Panc1 (cell line): ENCODE data around the gene GPR156. TPM values are rescaled to one million over a fixed set of nuclear protein-coding genes. Genes with fewer than 3 reads are reported as not detected.

Experiments
- ATAC-seq: fragments of 200-7000 bp; cut with Tn5 transposase; 2 replicates; pipeline ENCODE4 v1.9.1; 2020; ENCODE audit warnings: mild to moderate bottlenecking, moderate library complexity
- BruUV-seq: library from RNA; stranded (reverse); fragments of 400-500 nt; replicated peaks from 2 replicates; lab custom pipeline; 2021; lab: Mats Ljungman, UMichigan
- CTCF ChIA-PET: fragments of 300-600 bp; sonication (Branson Sonifier 250); formaldehyde crosslinking; loops from one replicate; lab custom pipeline; 2022; ENCODE audit warnings: antibody characterized with exemption; lab: Charles Lee
- POLR2A ChIA-PET: fragments of 300-600 bp; sonication (Branson Sonifier 250); formaldehyde crosslinking; loops from one replicate; lab custom pipeline; 2022; ENCODE audit warnings: antibody characterized with exemption; lab: Charles Lee
- DNase-seq: peaks from one replicate; pipeline ENCODE4 v3.0.0-alpha.2; 2010; ENCODE audit warnings: low read depth, low spot score
- H3K27ac ChIP-seq: 2 replicates; pipeline ENCODE4 v1.5.1; 2011; ENCODE audit warnings: mild to moderate bottlenecking, low read length, inconsistent platforms
- H3K27me3 ChIP-seq: fragments of 200-500 bp; sonication (Bioruptor generic); 2 replicates; pipeline ENCODE4 v1.6.0; 2014; ENCODE audit warnings: low read length, inconsistent platforms; ENCODE audit not compliant: control insufficient read depth, insufficient read depth
- H3K36me3 ChIP-seq: fragments of 200-500 bp; sonication (Bioruptor generic); 2 replicates; pipeline ENCODE4 v1.5.1; 2014; ENCODE audit warnings: inconsistent platforms, mild to moderate bottlenecking, low read length, moderate library complexity; ENCODE audit not compliant: control insufficient read depth, insufficient read depth
- H3K4me1 ChIP-seq: 2 replicates; pipeline ENCODE4 v1.5.1; 2011; ENCODE audit warnings: inconsistent platforms, mild to moderate bottlenecking, low read length, moderate library complexity; ENCODE audit not compliant: control insufficient read depth, insufficient read depth
- H3K4me3 ChIP-seq, 2 experiments: 2 replicates each; pipeline ENCODE4 v1.5.1; 2011 to 2012; ENCODE audit warnings: low read depth in 2 of 2, low read length in 2 of 2, mild to moderate bottlenecking in 2 of 2, inconsistent platforms in 1 of 2, moderate library complexity in 1 of 2
- H3K9me3 ChIP-seq: fragments of 200-500 bp; sonication (Bioruptor generic); 2 replicates; pipeline ENCODE4 v1.5.1; 2014; ENCODE audit warnings: low read depth, mild to moderate bottlenecking, inconsistent platforms, low read length, moderate library complexity; ENCODE audit not compliant: control insufficient read depth, insufficient read depth
- POLR2AphosphoS5 ChIP-seq: IDR thresholded peaks from 2 replicates; pipeline ENCODE4 v1.6.1; 2012; ENCODE audit warnings: mild to moderate bottlenecking, low read depth, low read length, moderate library complexity
- SIN3A ChIP-seq: IDR thresholded peaks from 2 replicates; pipeline ENCODE4 v1.6.1; 2012; ENCODE audit warnings: low read depth, mild to moderate bottlenecking, low read length, moderate library complexity, borderline replicate concordance; ENCODE audit not compliant: insufficient read depth
- TCF7L2 ChIP-seq: IDR thresholded peaks from 2 replicates; pipeline ENCODE4 v1.6.1; 2011; ENCODE audit warnings: mild to moderate bottlenecking, low read depth, low read length, inconsistent platforms
- in situ Hi-C: cut with HindIII; loops from 2 replicates; pipeline ENCODE4 v1.10.0; 2016; ENCODE audit warnings: low sequenced_read_pairs, low pct_unique_long_range_greater_than_20kb
- intact Hi-C: fragments of 100-400 bp; cut with micrococcal nuclease; formaldehyde crosslinking; loops from one replicate; pipeline ENCODE4 v1.10.0; 2022; ENCODE audit not compliant: unreplicated experiment
- total RNA-seq: library from RNA; stranded (reverse); gene quantifications from one replicate; pipeline ENCODE4 v1.2.1, GENCODE V29; 2021; ENCODE audit not compliant: unreplicated experiment
- TF ChIP-seq, protein P1 (sequence below): fragments of 450-650 bp; IDR thresholded peaks from 2 replicates; pipeline ENCODE4 v1.5.1; 2017; ENCODE audit warnings: mild to moderate bottlenecking
- TF ChIP-seq, protein P2 (sequence below), 2 experiments: IDR thresholded peaks; 2 replicates each; pipeline ENCODE4 v1.6.1; 2011 to 2012; ENCODE audit warnings: low read depth in 2 of 2, control low read depth in 1 of 2, low read length in 1 of 2, mild to moderate bottlenecking in 1 of 2, moderate library complexity in 1 of 2; ENCODE audit not compliant: insufficient read depth in 1 of 2

The GPR156 gene
- total RNA-seq, 1 experiment from 2014 or later = 0.39 TPM

- Histone ChIP-seq H3K9me3 (no peaks in the 10 kb centered on the region), H3K4me1 (no peaks in the 10 kb centered on the region), H3K36me3 (no peaks in the 10 kb centered on the region), H3K27me3 (peaks cover 2% of the 10 kb centered on the region), H3K4me3 (no peak overlapping the region), H3K27ac (no peak overlapping the region)
- ChIA-PET CTCF (interaction anchor here (2.5 to 2.9 kb wide), 2 partner anchors 172 to 314 kb away, joined by 16 to 25 read pairs; no protein-coding TSS in a partner anchor), POLR2A (no interaction called here)
- DNase-seq (no peak), ATAC-seq (no peak)
- in situ Hi-C loops = no loop called here
- TF ChIP-seq TCF7L2 (no peak), SIN3A (no peak), POLR2AphosphoS5 (no peak)
- TF ChIP-seq, protein P1, sequence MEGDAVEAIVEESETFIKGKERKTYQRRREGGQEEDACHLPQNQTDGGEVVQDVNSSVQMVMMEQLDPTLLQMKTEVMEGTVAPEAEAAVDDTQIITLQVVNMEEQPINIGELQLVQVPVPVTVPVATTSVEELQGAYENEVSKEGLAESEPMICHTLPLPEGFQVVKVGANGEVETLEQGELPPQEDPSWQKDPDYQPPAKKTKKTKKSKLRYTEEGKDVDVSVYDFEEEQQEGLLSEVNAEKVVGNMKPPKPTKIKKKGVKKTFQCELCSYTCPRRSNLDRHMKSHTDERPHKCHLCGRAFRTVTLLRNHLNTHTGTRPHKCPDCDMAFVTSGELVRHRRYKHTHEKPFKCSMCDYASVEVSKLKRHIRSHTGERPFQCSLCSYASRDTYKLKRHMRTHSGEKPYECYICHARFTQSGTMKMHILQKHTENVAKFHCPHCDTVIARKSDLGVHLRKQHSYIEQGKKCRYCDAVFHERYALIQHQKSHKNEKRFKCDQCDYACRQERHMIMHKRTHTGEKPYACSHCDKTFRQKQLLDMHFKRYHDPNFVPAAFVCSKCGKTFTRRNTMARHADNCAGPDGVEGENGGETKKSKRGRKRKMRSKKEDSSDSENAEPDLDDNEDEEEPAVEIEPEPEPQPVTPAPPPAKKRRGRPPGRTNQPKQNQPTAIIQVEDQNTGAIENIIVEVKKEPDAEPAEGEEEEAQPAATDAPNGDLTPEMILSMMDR = no peak
- TF ChIP-seq, protein P2, sequence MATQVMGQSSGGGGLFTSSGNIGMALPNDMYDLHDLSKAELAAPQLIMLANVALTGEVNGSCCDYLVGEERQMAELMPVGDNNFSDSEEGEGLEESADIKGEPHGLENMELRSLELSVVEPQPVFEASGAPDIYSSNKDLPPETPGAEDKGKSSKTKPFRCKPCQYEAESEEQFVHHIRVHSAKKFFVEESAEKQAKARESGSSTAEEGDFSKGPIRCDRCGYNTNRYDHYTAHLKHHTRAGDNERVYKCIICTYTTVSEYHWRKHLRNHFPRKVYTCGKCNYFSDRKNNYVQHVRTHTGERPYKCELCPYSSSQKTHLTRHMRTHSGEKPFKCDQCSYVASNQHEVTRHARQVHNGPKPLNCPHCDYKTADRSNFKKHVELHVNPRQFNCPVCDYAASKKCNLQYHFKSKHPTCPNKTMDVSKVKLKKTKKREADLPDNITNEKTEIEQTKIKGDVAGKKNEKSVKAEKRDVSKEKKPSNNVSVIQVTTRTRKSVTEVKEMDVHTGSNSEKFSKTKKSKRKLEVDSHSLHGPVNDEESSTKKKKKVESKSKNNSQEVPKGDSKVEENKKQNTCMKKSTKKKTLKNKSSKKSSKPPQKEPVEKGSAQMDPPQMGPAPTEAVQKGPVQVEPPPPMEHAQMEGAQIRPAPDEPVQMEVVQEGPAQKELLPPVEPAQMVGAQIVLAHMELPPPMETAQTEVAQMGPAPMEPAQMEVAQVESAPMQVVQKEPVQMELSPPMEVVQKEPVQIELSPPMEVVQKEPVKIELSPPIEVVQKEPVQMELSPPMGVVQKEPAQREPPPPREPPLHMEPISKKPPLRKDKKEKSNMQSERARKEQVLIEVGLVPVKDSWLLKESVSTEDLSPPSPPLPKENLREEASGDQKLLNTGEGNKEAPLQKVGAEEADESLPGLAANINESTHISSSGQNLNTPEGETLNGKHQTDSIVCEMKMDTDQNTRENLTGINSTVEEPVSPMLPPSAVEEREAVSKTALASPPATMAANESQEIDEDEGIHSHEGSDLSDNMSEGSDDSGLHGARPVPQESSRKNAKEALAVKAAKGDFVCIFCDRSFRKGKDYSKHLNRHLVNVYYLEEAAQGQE (IDR thresholded peaks at IDR 0.05; ENCODE audit: insufficient read depth in 1 of 2, low read depth in 2 of 2, low read length in 1 of 2) = no peak
- BruUV-seq = no TSS peak
- intact Hi-C loops = loop anchor here (2.0 kb wide), 1 partner anchor 313 kb away; no protein-coding TSS in a partner anchor
These were observed 39.6 kb downstream of the GPR156 start for GRCh38 chr3:120245386-120245785.

DNA sequence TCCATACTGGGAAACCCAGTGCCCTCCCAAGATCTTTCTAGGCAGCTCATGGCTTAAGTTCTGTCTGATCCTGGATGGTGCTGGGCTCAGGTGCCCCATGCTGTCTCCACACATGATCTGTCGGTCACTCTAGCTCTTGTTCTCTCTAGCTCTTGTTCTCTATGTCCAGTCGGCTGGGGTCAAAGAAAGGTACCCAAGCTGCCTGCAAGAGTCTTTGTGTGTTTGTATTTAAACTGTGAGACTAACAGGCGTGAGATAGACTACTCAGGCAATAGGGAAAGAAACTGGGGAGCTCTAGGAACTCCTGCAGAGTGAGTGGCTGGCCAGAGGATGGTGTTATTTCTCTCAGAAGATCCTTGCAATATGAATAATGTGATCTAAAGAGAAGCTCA, 40.2 kb downstream of the GPR156 start:
- Histone ChIP-seq H3K9me3 (no peaks in the 10 kb centered on the region), H3K27ac (no peak overlapping the region), H3K27me3 (peaks cover 7% of the 10 kb centered on the region), H3K4me1 (no peaks in the 10 kb centered on the region), H3K36me3 (no peaks in the 10 kb centered on the region), H3K4me3 (no peak overlapping the region)
- BruUV-seq = no TSS peak
- no peak for ATAC-seq
- in situ Hi-C loops = no loop called here
- TF ChIP-seq, protein P1 = no peak
- TF ChIP-seq, protein P2 (IDR thresholded peaks at IDR 0.05; ENCODE audit: insufficient read depth in 1 of 2, low read depth in 2 of 2, low read length in 1 of 2) = no peak
- TF ChIP-seq TCF7L2 (no peak), POLR2AphosphoS5 (no peak), SIN3A (no peak)
- POLR2A ChIA-PET = interaction anchor here (1.2 kb wide), 1 partner anchor 173 kb away, joined by 3 read pairs; no protein-coding TSS in a partner anchor
- CTCF ChIA-PET = interaction anchor here (0.7 to 2.9 kb wide), 3 partner anchors 23 to 314 kb away, joined by 5 to 25 read pairs (median 16); no protein-coding TSS in a partner anchor
- no peak for DNase-seq
- intact Hi-C loops = loop anchor here (1.0 to 5.0 kb wide), 3 partner anchors 102 to 314 kb away; partner anchors contain the start of gene LRRC58
